VCaP (cell line): ENCODE measurements around the gene MACROD2.

ENCODE experiments used
- H3K27ac ChIP-seq: fragments of 450-650 bp; 2 replicates; pipeline ENCODE4 v1.5.1; 2017
- CTCF ChIP-seq: fragments of 450-650 bp; conservative IDR thresholded peaks from 2 replicates; pipeline ENCODE4 v1.5.1; 2017; ENCODE audit warnings: mild to moderate bottlenecking, moderate library complexity

The MACROD2 gene

GRCh38 chr20:16063881-16064280 lies 2068.6 kb downstream of the MACROD2 start:
- H3K27ac ChIP-seq, result no peak overlapping the region
- TF ChIP-seq CTCF, result no peak

GRCh38 chr20:16064989-16065707 lies 2069.8 kb downstream of the MACROD2 start:
- H3K27ac ChIP-seq, result no peak overlapping the region
- no peak for TF ChIP-seq CTCF

GRCh38 chr20:16066571-16066970 lies 2071.3 kb downstream of the MACROD2 start:
- TF ChIP-seq CTCF, result no peak
- no peak overlapping the region; the same call in 1 of the 2 replicates for H3K27ac ChIP-seq

GRCh38 chr20:16069389-16070010 lies 2074.2 kb downstream of the MACROD2 start:
- TF ChIP-seq CTCF, result no peak
- H3K27ac ChIP-seq, result no peak overlapping the region

- no peak overlapping the region for H3K27ac ChIP-seq
- TF ChIP-seq CTCF, result no peak
Observed at GRCh38 chr20:16072220-16072619, 2076.9 kb downstream of the MACROD2 start.

GRCh38 chr20:16078172-16078898 lies 2083.0 kb downstream of the MACROD2 start:
- H3K27ac ChIP-seq, result no peak overlapping the region
- no peak for TF ChIP-seq CTCF

- H3K27ac ChIP-seq, result no peak overlapping the region
- no peak for TF ChIP-seq CTCF
Observed at GRCh38 chr20:16081421-16081820, 2086.1 kb downstream of the MACROD2 start.
